K562 (cell line): ENCODE results near the gene ANO7. TPM values are rescaled to one million over a fixed set of nuclear protein-coding genes. Genes with fewer than 3 reads are reported as not detected.

Source experiments
- CC2D1A ChIP-seq: fragments of 450-650 bp; IDR thresholded peaks from 2 replicates; pipeline ENCODE4 v1.6.1; 2017; ENCODE audit warnings: mild to moderate bottlenecking
- E2F5 ChIP-seq: sonication (generic); formaldehyde crosslinking; IDR thresholded peaks from 2 replicates; pipeline ENCODE4 v1.8.0; 2022; ENCODE audit warnings: mild to moderate bottlenecking, missing genetic modification reagents
- FIP1L1 ChIP-seq: fragments of 200-400 bp; formaldehyde crosslinking; IDR thresholded peaks from 2 replicates; pipeline ENCODE4 v1.6.1; 2018; ENCODE audit warnings: mild to moderate bottlenecking, low read depth, low read length; ENCODE audit not compliant: poor library complexity, severe bottlenecking
- NR3C1 ChIP-seq: sonication (generic); formaldehyde crosslinking; IDR thresholded peaks from 2 replicates; pipeline ENCODE4 v1.8.1; 2022; ENCODE audit warnings: missing genetic modification reagents
- SMC3 ChIP-seq: conservative IDR thresholded peaks from 2 replicates; pipeline ENCODE4 v1.6.1; 2011; ENCODE audit warnings: low read depth, low read length, improper control_type of control experiment; ENCODE audit not compliant: insufficient read depth
- SRSF3 ChIP-seq: fragments of 200-400 bp; formaldehyde crosslinking; IDR thresholded peaks from 2 replicates; pipeline ENCODE4 v1.6.1; 2016; ENCODE audit warnings: mild to moderate bottlenecking, low read length, moderate library complexity; ENCODE audit not compliant: insufficient read depth
- TEAD4 ChIP-seq, 2 experiments: sonication (generic) in 1 of 2; formaldehyde crosslinking in 1 of 2; IDR thresholded peaks; 2 replicates each; pipeline versions ENCODE4 v1.6.1 to v1.8.0; 2012 to 2022; ENCODE audit warnings: borderline replicate concordance in 1 of 2, inconsistent platforms in 1 of 2, low read length in 1 of 2, mild to moderate bottlenecking in 1 of 2, missing genetic modification reagents in 1 of 2
- ZBTB11 ChIP-seq, 3 experiments: fragments of 200-800 bp in 1 of 3; fragments of 250-450 bp in 1 of 3; fragments of 450-650 bp in 1 of 3; sonication (Bioruptor Pico) in 1 of 3; sonication (Bioruptor generic) in 1 of 3; formaldehyde crosslinking in 1 of 3; IDR thresholded peaks; 2 replicates each; pipeline versions ENCODE4 v1.6.1 to v1.8.0; 2016 to 2022; ENCODE audit warnings: mild to moderate bottlenecking in 2 of 3, missing genetic modification characterization in 2 of 3, missing compliant biosample characterization in 1 of 3, moderate library complexity in 1 of 3
- ZFP1 ChIP-seq: fragments of 450-650 bp; formaldehyde crosslinking; IDR thresholded peaks from 2 replicates; pipeline ENCODE4 v1.4.0; 2020; ENCODE audit warnings: mild to moderate bottlenecking, mixed read lengths
- ZNF133 ChIP-seq: fragments of 250-450 bp; sonication (Bioruptor Pico); IDR thresholded peaks from 2 replicates; pipeline ENCODE4 v1.4.0; 2020; ENCODE audit warnings: mild to moderate bottlenecking
- ZNF431 ChIP-seq: sonication (generic); formaldehyde crosslinking; IDR thresholded peaks from 2 replicates; pipeline ENCODE4 v1.8.0; 2022; ENCODE audit warnings: mild to moderate bottlenecking, missing genetic modification reagents
- ZNF785 ChIP-seq: fragments of 250-450 bp; sonication (Bioruptor Pico); IDR thresholded peaks from 2 replicates; pipeline ENCODE4 v1.4.0; 2020; ENCODE audit warnings: mild to moderate bottlenecking
- polyA plus RNA-seq, 8 experiments: library from polyadenylated mRNA; depleted of rRNA in 4 of 8; stranded (reverse) in 5 of 8; unstranded in 3 of 8; fragments of >200 nt; fragmentation: Nextera tagmentation in 2 of 8; fragmentation: Illumina TruSeq in 1 of 8; extraction: Ambion mirVana in 2 of 8; extraction: Trizol in 1 of 8; gene quantifications; 2 replicates each; pipeline versions ENCODE4 v1.2.1 to v1.2.3, GENCODE V29; 2011 to 2014; ENCODE audit warnings: inconsistent platforms in 1 of 8, missing spikeins in 1 of 8
- total RNA-seq, 7 experiments: library from RNA; depleted of rRNA in 6 of 7; stranded (reverse); fragments of >200 nt in 6 of 7; fragmentation: Illumina TruSeq in 2 of 7; extraction: Trizol in 2 of 7; gene quantifications; 2 replicates each; pipeline versions ENCODE4 v1.2.1 to v1.2.3, GENCODE V29; 2011 to 2021; ENCODE audit warnings: low replicate concordance in 1 of 7
- TF ChIP-seq, protein P1 (sequence below): fragments of 250-450 bp; sonication (Bioruptor Pico); IDR thresholded peaks from 2 replicates; pipeline ENCODE4 v1.8.0; 2021; ENCODE audit warnings: mild to moderate bottlenecking, moderate library complexity
- TF ChIP-seq, protein P2 (sequence below): fragments of 200-800 bp; sonication (Bioruptor generic); IDR thresholded peaks from 2 replicates; pipeline ENCODE4 v1.6.1; 2017; ENCODE audit warnings: missing genetic modification characterization, missing compliant biosample characterization

The ANO7 gene
- total and polyA plus RNA-seq, 9 of the 15 experiments (the other 6 are each of a cell fraction or from before 2014, with no cell fraction given): 0.28 to 5.1 (median 1.1) TPM

- TF ChIP-seq ZBTB11 (CRISPR knock-in tag; IDR thresholded peaks at IDR 0.05): peak in 1 of 3 experiments; percentile 77; a peak in 2 of 6 replicates
- no peak for TF ChIP-seq TEAD4 (IDR thresholded peaks at IDR 0.05; ENCODE audit: low read length)
- peak; percentile 67; the same call in 1 of the 2 replicates for TF ChIP-seq TEAD4 (CRISPR knock-in tag; IDR thresholded peaks at IDR 0.05; ENCODE audit: borderline replicate concordance)
- 0 out of 2 replicates have a peak, but pooled peaks have one; percentile 73 for TF ChIP-seq NR3C1
- TF ChIP-seq CC2D1A: no peak
- no peak for TF ChIP-seq E2F5 (CRISPR knock-in tag)
- TF ChIP-seq, protein P1, sequence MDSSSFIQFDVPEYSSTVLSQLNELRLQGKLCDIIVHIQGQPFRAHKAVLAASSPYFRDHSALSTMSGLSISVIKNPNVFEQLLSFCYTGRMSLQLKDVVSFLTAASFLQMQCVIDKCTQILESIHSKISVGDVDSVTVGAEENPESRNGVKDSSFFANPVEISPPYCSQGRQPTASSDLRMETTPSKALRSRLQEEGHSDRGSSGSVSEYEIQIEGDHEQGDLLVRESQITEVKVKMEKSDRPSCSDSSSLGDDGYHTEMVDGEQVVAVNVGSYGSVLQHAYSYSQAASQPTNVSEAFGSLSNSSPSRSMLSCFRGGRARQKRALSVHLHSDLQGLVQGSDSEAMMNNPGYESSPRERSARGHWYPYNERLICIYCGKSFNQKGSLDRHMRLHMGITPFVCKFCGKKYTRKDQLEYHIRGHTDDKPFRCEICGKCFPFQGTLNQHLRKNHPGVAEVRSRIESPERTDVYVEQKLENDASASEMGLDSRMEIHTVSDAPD (CRISPR knock-in tag): no peak
- no peak for TF ChIP-seq SMC3
- no peak for TF ChIP-seq FIP1L1
- TF ChIP-seq, protein P2, sequence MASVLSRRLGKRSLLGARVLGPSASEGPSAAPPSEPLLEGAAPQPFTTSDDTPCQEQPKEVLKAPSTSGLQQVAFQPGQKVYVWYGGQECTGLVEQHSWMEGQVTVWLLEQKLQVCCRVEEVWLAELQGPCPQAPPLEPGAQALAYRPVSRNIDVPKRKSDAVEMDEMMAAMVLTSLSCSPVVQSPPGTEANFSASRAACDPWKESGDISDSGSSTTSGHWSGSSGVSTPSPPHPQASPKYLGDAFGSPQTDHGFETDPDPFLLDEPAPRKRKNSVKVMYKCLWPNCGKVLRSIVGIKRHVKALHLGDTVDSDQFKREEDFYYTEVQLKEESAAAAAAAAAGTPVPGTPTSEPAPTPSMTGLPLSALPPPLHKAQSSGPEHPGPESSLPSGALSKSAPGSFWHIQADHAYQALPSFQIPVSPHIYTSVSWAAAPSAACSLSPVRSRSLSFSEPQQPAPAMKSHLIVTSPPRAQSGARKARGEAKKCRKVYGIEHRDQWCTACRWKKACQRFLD (CRISPR knock-in tag): peak; percentile 87
- no peak for TF ChIP-seq SRSF3
- TF ChIP-seq ZNF785 (CRISPR knock-in tag): no peak
- no peak; the same call in 1 of the 2 replicates for TF ChIP-seq ZNF431 (CRISPR knock-in tag)
- no peak for TF ChIP-seq ZFP1
- no peak for TF ChIP-seq ZNF133 (CRISPR knock-in tag)
Observed at GRCh38 chr2:241218131-241219029, 29.9 kb downstream of the ANO7 start (continued).
